Stimulated activated CD4-positive, alpha-beta T cell treated with anti-CD3 and anti-CD28 coated beads, Interleukin-4, amount 100 ng/mL, for 48 hours (primary cell): ENCODE data around the gene RTN4.
"Not testable (repeated sequence)": the region's sequence is repeated elsewhere in the genome, so short reads cannot be mapped to it uniquely, and the experiment has no call there.

Source experiments
- DNase-seq, 2 donors: peaks; one replicate each; pipeline ENCODE4 v3.0.0-alpha.2; 2020; ENCODE audit warnings: low read depth in 2 of 2

Gene RTN4

GRCh38 chr2:55010149-55010591 is 40.1 kb downstream of the RTN4 start:
- DNase-seq: peak in 1 of 2 donors; percentile 9

- no peak for DNase-seq
Measured at GRCh38 chr2:55009277-55010060, 40.8 kb downstream of the RTN4 start.

- DNase-seq: no peak
Measured at GRCh38 chr2:55006306-55006705, 43.9 kb downstream of the RTN4 start.

GRCh38 chr2:55003706-55004639 is 46.3 kb downstream of the RTN4 start:
- DNase-seq: no peak

GRCh38 chr2:55001716-55002115 is 48.5 kb downstream of the RTN4 start:
- DNase-seq: no peak

- DNase-seq: no peak
Measured at GRCh38 chr2:55000341-55000740, 49.9 kb downstream of the RTN4 start.

- no peak for DNase-seq
Measured at GRCh38 chr2:54999182-54999581, 51.1 kb downstream of the RTN4 start.

- no peak for DNase-seq
Measured at GRCh38 chr2:54997826-54998225, 52.4 kb downstream of the RTN4 start.

- DNase-seq: no peak
Measured at GRCh38 chr2:54995553-54995952, 54.7 kb downstream of the RTN4 start.

GRCh38 chr2:54990694-54991093 is 59.6 kb downstream of the RTN4 start:
- not testable (repeated sequence) for DNase-seq

- no peak for DNase-seq
Measured at GRCh38 chr2:54988612-54989011, 61.6 kb downstream of the RTN4 start.

GRCh38 chr2:54986264-54986663 is 64.0 kb downstream of the RTN4 start:
- no peak for DNase-seq

- DNase-seq: no peak
Measured at GRCh38 chr2:54984476-54984875, 65.8 kb downstream of the RTN4 start.

- no peak for DNase-seq
Measured at GRCh38 chr2:54983345-54984220, 66.7 kb downstream of the RTN4 start.

GRCh38 chr2:54981385-54981784 is 68.9 kb downstream of the RTN4 start:
- no peak for DNase-seq

- no peak for DNase-seq
Measured at GRCh38 chr2:54979321-54980044, 70.8 kb downstream of the RTN4 start.

- no peak for DNase-seq
Measured at GRCh38 chr2:54977149-54977548, 73.1 kb downstream of the RTN4 start.

- DNase-seq: no peak
Measured at GRCh38 chr2:54975598-54976492, 74.4 kb downstream of the RTN4 start.

GRCh38 chr2:54975175-54975574 is 75.1 kb downstream of the RTN4 start:
- no peak for DNase-seq

GRCh38 chr2:54969940-54970338 is 80.3 kb downstream of the RTN4 start:
- DNase-seq: no peak
